GM19239 (cell line): ENCODE measurements around the gene SOX11.

Experiments
- DNase-seq: peaks from one replicate; pipeline ENCODE4 v3.0.0; 2011; ENCODE audit warnings: low spot score; ENCODE audit not compliant: insufficient read length
- FAIRE-seq: peaks from 2 replicates; lab custom pipeline; 2011; peaks lifted over from hg19 to GRCh38; lab: Jason Lieb, UNC

Gene SOX11

DNA sequence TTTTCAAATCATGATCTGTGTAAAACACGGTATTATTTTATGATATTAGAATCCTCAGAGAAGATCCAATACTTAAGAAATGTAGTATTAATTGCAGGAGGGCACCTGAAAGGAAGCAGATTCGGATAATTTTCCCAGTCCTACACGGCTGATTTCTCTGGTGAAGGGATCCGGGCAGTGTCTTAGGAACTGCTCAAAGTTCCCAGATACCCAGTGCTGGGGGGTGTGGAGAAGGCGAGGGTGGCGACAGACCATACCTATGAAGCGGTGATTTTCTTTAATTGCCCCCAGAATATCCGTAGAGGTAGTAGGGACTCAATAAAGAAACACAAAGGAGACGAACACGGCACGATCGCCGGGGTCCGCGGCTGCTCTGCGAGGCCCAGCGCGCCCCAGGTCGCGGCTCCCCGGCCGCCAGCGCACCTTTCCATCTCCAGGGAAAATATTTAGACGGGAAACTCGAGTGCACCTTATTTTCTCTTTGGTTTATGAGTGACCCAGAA lies 1.4 kb upstream of the SOX11 start:
- DNase-seq (no peak), FAIRE-seq (no peak)

DNA sequence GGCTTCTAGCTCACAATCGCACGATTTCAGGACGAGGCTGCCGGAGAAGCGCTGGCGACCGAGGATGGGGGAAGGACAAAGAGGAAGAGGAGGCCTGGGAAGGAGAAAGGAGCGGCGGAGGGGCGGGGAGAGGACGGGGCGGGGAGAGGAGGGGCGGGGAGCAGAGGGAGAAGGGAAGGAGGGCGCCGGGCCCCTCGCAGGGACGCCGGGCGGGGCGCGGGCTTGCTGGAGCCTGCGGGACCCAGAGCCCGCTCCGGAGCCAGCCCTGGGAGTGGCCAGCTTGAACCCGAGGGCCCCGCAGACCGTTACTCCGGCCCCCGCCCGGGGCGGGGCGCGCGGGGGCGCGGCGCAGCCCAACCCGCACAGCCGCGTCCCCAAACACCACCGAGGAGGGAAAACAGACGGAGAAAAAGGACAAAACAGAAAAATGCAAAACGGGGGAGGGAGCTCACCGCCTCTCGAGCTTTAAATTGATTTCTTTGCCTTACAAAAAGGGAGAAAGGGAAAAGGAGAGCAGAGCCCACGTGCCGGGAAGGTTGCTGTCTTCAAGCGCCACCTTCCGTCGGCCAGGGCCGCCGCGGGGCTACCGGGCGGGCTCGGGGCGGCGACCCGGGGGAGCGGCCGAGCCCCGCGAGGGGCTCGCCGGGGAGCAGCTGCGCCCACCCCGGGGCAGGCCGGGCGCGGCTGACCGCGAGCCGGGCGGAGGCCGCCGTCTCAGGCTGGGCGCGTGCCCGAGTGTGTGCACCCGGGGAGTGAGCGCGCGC lies 781 bp upstream of the SOX11 start:
- FAIRE-seq: no peak
- DNase-seq: no peak

DNA sequence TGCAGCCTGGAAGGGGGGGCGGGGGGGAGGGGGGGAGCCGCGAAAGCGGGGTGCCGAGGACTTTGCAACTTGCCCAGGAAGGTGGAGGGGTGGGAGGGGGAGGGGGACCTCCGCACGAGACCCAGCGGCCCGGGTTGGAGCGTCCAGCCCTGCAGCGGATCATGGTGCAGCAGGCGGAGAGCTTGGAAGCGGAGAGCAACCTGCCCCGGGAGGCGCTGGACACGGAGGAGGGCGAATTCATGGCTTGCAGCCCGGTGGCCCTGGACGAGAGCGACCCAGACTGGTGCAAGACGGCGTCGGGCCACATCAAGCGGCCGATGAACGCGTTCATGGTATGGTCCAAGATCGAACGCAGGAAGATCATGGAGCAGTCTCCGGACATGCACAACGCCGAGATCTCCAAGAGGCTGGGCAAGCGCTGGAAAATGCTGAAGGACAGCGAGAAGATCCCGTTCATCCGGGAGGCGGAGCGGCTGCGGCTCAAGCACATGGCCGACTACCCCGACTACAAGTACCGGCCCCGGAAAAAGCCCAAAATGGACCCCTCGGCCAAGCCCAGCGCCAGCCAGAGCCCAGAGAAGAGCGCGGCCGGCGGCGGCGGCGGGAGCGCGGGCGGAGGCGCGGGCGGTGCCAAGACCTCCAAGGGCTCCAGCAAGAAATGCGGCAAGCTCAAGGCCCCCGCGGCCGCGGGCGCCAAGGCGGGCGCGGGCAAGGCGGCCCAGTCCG lies 540 bp downstream of the SOX11 start:
- no peak for FAIRE-seq
- no peak for DNase-seq

GRCh38 chr2:5693287-5694201 lies 1.4 kb downstream of the SOX11 start:
- DNase-seq: no peak
- no peak for FAIRE-seq

DNA sequence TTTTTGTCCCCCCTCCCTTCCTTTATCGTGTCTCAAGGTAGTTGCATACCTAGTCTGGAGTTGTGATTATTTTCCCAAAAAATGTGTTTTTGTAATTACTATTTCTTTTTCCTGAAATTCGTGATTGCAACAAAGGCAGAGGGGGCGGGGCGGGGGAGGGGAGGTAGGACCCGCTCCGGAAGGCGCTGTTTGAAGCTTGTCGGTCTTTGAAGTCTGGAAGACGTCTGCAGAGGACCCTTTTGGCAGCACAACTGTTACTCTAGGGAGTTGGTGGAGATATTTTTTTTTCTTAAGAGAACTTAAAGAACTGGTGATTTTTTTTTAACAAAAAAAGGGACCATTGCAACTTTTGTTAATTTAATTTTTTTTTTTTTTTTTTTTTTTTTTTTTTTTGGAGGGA lies 2.1 kb downstream of the SOX11 start:
- DNase-seq (no peak), FAIRE-seq (no peak)

DNA sequence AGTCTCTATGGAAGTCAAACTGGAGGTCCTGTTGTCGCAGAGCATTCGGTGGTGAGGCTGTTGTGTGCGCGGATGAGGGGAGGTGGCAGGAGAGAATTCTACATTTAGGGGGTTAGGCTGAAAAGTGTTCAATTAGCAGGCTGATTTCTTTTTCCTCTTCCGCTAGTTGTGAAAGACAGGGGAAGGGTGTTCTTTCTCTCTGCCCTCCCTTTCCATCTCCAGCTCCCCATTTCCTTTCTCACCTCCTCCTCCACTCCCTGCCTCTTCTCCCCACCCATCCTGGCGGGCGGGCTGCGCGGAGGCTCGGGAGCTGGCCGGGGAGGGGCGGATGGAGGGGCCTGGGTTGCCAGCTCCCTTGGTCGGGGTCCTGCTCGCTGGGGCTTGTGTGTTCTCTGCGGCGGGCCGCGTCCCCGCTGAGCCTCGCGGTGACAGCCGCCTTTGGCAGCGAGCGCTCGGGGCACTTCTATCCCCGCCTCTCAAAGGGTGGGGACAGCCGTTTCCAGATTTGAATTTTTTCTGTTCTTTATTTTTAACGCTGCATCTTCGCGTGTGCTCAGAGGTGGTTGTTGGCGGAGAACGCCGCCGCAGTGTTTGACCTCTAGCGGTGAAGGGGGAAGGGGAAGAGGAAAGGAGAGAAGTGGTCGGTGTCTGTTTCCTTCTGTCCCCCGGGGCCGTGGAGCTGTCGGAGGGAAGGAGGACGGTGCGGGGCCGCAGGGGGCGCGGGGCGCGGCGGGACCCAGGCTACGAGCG lies 3.6 kb downstream of the SOX11 start:
- no peak for FAIRE-seq

GRCh38 chr2:5696404-5696944 lies 4.3 kb downstream of the SOX11 start:
- FAIRE-seq (no peak), DNase-seq (no peak)

More for the DNA sequence above, 3.6 kb downstream of the SOX11 start:
- no peak for DNase-seq

- FAIRE-seq (no peak), DNase-seq (no peak)
These were observed 4.8 kb downstream of the SOX11 start for GRCh38 chr2:5696945-5697521.

GRCh38 chr2:5697562-5697961 lies 5.4 kb downstream of the SOX11 start:
- DNase-seq: no peak

GRCh38 chr2:5698134-5698533 lies 6.0 kb downstream of the SOX11 start:
- DNase-seq (no peak), FAIRE-seq (no peak)

More at GRCh38 chr2:5697562-5697961, 5.4 kb downstream of the SOX11 start:
- FAIRE-seq: no peak

GRCh38 chr2:5699963-5700362 lies 7.8 kb downstream of the SOX11 start:
- DNase-seq: no peak
- no peak for FAIRE-seq

DNA sequence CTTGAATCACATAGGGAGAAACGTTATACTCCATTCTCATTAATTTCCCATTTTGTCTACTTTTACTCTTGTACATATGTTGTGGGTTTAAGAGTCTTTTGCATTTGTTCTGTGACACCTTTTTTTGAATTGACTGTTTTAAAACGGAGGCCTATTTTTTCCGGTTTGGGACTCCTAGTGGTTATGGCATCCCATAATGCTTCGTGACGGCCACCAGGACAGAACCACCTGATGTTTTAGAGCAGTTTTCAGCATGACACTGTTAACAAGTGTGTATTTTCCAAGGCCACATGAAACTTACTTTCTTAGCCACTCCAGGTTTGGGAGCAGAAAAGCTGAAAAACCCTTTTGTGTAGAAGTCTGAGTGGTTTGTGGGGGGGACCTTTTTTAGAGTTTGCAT lies 8.4 kb downstream of the SOX11 start:
- DNase-seq (no peak), FAIRE-seq (no peak)

DNA sequence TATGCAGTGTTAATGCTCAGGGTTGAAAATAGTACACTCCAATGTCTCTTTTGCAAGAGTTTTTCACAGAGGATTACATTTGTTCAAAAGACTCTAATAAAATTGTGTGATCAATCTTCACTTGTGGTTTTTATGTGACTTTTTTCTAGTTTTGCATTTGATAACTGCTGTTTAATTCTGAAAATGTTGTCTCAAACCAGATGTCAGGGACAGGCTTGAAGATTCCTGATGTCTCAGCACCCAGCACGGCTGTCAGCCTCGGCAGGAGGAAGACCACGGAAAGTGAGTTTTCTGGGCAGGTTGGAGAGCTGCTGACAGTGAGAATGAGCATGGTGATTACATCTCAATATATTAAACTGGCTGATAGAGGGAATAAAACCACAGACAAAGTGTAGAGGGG lies 9.1 kb downstream of the SOX11 start:
- FAIRE-seq: no peak
- DNase-seq: no peak

DNA sequence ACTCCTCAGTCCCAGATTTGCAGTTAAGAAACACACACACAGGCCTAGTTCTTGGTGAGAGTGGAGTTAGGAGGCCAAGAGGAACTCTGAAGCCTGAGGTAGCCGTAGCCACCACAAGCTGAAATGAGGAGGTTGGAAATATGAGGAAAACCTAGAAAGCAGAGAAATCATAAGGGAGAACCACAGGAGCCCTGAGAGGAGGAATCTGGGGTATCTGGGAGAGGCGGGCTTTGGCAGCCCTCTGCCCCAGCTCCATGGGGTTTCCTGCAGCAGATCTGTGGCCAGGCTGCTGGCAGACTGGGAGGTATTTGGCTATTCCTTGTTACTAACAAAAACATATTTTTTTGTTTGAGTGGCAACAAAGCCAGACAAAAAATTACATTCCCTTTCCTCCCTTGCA lies 11.0 kb downstream of the SOX11 start:
- no peak for DNase-seq
- no peak for FAIRE-seq

- no peak for FAIRE-seq
- no peak for DNase-seq
These were observed 13.3 kb downstream of the SOX11 start for GRCh38 chr2:5705490-5705889.

DNA sequence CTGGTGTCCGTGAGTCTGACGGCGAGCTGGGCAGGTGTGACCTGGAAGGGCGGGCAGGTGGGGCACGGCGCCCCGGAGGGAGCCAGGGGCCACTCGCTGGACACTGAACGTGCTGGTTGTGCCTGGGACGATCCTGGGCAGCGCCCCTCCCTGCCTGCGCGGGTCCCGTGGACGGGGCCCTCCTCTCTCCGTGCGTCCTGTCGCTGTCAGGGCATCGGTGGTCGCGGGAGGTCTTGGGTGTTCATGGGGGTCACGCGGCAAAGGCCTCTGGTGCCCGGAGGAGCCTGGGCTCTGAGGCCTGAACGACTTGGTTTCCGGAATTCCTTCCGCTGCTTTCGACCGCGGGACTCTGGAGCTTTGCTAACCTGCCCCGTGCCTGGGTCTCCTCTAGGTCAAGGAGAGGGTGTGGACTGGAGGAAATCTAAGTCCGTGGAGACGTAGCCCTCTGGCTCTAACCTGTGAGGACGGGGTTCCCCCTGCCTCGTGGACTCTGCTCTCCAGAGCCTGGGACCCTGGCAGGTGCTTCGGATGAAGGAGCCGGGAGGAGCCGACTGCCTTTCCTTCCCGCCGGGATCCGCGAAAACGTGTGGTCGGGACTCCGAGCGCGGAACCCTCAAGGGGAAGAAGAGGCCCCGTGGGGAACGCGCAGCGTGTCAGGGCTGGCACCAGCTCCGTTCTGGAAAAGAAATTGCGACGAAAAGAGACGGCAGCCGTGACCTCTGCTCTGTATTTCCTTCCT lies 14.7 kb downstream of the SOX11 start:
- no peak for FAIRE-seq
- no peak for DNase-seq

DNA sequence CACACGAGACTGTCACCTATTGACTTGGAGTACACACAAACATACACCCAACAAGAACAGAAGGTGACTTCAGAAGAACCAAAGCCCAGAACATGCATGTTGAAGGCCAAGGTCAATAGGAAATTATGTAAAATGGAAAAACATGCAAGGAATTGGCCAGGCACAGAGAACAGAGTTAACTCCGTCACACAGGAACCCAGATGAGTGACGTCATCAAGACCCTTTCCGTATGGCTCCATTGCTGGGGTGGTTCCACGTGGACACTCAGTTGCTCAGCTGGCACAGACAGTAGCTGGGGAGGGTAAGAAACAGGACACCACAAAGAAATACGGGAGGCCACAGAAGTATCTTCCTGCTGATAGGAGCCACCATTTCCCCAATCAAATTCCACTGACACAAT lies 18.4 kb downstream of the SOX11 start:
- DNase-seq: no peak
- no peak for FAIRE-seq

DNA sequence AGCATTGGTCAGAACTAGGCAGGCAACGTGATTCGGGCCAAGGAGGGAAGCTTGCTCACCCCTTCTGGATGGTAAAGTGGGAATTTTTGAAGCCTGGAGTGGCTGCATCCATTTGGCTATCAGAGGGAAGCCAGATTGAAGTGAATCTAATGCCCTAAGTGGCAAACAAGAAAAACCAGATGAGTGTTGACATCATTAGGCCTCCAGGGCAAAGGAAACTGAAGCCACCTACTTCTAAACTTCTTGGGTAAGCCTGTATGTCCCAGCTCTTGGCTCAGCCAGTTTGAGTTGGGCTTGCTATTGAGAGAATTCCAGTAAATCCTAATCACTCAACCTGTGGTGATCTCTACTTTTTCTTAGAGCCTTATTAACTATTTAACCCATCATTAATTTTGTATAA lies 20.9 kb downstream of the SOX11 start:
- FAIRE-seq: no peak
- DNase-seq: no peak
